GM10266 (cell line): Measurements from ENCODE around the gene SLC9A9.

ENCODE experiments used
- DNase-seq: peaks from one replicate; pipeline ENCODE4 v3.0.0; 2012; ENCODE audit errors: extremely low spot score
- TF ChIP-seq, protein P1 (sequence below): IDR thresholded peaks from 2 replicates; pipeline ENCODE4 v1.5.1; 2012; ENCODE audit warnings: mild to moderate bottlenecking, low read depth; ENCODE audit not compliant: control insufficient read depth, insufficient read depth; ENCODE audit errors: missing control alignments

Gene SLC9A9

DNA sequence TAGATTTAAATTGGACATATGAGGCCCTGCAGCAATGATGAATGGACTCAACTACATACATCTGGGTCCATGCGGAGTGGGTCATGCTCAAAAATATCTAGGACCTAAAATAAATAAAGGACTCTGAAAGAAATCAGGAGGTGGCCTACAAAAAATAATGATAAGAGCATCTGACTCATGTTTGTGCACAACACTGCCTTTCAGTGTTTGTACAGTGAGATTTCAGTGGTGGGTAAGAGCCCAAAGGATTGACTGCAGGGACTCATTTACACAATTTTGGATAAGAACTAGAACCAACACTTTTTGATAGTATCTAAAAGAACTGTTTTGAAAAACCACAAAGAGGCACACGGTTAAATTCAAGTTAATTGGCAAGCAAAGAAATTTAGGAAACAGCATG is 285.5 kb downstream of the SLC9A9 start:
- TF ChIP-seq, protein P1, sequence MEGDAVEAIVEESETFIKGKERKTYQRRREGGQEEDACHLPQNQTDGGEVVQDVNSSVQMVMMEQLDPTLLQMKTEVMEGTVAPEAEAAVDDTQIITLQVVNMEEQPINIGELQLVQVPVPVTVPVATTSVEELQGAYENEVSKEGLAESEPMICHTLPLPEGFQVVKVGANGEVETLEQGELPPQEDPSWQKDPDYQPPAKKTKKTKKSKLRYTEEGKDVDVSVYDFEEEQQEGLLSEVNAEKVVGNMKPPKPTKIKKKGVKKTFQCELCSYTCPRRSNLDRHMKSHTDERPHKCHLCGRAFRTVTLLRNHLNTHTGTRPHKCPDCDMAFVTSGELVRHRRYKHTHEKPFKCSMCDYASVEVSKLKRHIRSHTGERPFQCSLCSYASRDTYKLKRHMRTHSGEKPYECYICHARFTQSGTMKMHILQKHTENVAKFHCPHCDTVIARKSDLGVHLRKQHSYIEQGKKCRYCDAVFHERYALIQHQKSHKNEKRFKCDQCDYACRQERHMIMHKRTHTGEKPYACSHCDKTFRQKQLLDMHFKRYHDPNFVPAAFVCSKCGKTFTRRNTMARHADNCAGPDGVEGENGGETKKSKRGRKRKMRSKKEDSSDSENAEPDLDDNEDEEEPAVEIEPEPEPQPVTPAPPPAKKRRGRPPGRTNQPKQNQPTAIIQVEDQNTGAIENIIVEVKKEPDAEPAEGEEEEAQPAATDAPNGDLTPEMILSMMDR = no peak
- no peak for DNase-seq

DNA sequence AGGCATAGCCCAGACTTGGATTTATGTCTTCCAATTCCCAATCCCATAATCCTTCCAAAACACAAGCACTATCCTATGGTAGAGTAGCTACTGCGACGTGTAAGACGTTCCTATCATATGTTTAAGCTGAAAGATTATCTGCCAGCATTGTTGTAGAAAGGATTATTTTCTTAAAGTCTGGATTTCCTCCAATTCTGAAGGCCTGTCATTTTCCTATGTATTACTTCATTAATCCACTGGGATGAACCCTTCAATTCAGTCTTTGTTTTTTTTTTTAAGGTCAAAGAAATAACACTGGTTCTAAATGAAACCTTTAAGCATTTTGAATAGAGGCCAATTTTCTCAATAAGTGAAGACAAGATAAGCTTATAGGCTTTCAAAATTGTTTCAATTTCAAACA is 289.0 kb downstream of the SLC9A9 start:
- TF ChIP-seq, protein P1 = no peak

DNA sequence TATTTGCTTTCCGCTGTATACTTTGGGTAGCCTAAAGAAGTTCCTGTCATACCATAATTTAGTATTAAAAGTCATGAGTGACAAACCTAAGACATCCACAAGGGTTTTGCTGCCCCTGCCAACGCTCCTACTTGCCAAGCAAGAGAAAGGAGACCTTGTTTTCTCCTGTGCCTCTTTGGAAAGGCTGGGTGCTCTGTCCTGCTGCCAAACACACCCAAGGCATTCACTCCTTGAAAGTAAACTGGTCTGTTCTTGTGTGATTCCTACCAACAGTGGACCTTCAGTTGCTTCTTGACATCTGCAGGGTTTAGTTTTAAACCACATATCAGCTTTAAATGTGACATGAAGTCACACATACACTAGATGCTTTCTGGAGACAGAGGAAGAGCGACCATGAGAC is 295.4 kb downstream of the SLC9A9 start:
- TF ChIP-seq, protein P1 = no peak

More for the DNA sequence above, 289.0 kb downstream of the SLC9A9 start:
- DNase-seq = no peak

DNA sequence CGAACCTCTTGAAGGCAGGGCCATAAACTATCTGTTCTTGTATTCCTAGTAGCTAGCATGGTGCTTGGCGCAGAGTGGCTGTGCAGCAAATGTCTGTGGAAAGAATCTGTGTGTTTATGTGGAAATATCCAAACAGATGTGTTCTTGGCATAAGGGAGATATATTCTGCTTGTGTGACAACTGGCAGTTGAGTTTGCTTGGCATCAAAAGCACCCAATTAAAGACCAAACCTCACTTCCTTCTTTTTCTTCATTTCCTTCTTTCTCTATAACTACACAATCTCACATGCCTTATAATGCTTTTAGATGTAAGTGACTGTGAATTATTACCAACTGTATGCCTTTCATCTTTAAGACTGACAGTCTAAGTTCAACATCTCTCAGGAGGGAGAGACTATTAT is 296.5 kb downstream of the SLC9A9 start:
- TF ChIP-seq, protein P1 = no peak
- no peak for DNase-seq

More for the DNA sequence above, 295.4 kb downstream of the SLC9A9 start:
- DNase-seq = no peak

DNA sequence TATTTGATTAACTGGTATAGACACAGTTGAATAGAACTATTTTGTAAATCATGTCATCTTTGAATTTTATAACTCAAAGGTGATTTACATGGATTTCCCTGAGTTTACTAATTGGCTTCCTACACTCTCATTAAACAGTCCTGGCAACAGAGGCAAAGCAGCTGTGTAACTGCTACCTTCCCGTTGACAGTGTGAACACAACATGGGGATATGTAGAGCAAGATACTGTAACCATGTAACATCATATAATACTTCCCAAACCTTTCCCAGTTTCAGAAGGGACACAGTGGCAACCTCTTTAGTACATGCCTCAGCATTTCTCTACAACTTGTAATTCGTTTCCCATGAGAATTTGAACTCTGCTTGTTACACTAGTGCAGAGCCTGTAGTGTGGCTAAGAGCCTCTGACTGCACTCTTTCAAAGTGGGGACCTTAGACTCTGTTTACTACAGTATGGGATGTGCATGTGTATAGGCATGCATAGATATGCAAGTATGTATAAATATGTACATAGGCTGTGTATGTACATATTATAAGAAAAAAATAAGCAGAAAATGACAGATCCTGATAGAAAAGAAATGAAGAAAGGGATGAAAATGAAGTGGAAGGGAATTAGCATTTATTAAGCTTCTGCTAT is 299.3 kb downstream of the SLC9A9 start:
- no peak for DNase-seq
- TF ChIP-seq, protein P1 = no peak

DNA sequence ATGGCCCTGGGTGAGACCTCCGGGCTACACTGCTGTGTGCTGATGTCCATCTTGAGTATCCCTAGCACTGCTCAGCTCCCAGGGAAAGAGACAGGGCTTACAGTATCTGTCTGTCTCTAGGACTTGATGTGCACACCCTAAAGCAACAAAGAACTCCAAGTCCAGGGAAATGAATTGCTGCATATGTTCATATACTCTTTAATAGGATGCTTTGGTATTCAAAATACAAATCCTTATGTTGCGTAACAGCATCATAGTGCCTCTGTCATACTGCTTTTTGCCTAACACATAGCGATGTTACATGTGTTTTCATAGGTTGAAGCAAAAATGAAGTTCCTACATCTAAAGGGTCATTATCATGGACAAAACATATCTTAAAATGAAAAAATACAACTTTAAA is 299.9 kb downstream of the SLC9A9 start:
- TF ChIP-seq, protein P1 = no peak
- no peak for DNase-seq

DNA sequence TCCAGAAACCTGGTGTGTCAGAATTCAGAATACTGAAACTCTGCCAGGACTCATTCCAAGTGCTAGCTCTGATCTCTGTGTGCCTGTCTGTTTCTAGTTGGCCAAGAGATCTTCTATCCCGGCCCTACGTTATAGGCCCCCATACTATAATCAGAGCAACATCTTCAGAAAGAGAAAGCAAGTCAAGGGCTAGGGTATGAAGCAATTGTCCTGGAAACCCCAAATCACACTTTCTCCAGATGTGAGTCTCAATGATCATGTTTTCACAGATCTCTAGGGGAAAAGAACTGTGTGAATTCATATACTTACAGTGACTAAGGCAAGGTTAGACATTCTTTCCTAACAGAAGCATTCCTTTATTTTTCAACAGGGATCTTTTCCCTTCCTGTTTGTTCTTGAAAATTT is 309.7 kb downstream of the SLC9A9 start:
- DNase-seq = no peak
- TF ChIP-seq, protein P1 = no peak
